GM21381 (cell line): Measurements from ENCODE around the gene PAPPA.

Experiments
- ATAC-seq: cut with Tn5 transposase; IDR thresholded peaks from one replicate; pipeline ENCODE4 v1.9.1; 2021; ENCODE audit warnings: mild to moderate bottlenecking, moderate library complexity; ENCODE audit not compliant: unreplicated experiment

The PAPPA gene, protein sequence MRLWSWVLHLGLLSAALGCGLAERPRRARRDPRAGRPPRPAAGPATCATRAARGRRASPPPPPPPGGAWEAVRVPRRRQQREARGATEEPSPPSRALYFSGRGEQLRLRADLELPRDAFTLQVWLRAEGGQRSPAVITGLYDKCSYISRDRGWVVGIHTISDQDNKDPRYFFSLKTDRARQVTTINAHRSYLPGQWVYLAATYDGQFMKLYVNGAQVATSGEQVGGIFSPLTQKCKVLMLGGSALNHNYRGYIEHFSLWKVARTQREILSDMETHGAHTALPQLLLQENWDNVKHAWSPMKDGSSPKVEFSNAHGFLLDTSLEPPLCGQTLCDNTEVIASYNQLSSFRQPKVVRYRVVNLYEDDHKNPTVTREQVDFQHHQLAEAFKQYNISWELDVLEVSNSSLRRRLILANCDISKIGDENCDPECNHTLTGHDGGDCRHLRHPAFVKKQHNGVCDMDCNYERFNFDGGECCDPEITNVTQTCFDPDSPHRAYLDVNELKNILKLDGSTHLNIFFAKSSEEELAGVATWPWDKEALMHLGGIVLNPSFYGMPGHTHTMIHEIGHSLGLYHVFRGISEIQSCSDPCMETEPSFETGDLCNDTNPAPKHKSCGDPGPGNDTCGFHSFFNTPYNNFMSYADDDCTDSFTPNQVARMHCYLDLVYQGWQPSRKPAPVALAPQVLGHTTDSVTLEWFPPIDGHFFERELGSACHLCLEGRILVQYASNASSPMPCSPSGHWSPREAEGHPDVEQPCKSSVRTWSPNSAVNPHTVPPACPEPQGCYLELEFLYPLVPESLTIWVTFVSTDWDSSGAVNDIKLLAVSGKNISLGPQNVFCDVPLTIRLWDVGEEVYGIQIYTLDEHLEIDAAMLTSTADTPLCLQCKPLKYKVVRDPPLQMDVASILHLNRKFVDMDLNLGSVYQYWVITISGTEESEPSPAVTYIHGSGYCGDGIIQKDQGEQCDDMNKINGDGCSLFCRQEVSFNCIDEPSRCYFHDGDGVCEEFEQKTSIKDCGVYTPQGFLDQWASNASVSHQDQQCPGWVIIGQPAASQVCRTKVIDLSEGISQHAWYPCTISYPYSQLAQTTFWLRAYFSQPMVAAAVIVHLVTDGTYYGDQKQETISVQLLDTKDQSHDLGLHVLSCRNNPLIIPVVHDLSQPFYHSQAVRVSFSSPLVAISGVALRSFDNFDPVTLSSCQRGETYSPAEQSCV (N-terminal part only)

DNA sequence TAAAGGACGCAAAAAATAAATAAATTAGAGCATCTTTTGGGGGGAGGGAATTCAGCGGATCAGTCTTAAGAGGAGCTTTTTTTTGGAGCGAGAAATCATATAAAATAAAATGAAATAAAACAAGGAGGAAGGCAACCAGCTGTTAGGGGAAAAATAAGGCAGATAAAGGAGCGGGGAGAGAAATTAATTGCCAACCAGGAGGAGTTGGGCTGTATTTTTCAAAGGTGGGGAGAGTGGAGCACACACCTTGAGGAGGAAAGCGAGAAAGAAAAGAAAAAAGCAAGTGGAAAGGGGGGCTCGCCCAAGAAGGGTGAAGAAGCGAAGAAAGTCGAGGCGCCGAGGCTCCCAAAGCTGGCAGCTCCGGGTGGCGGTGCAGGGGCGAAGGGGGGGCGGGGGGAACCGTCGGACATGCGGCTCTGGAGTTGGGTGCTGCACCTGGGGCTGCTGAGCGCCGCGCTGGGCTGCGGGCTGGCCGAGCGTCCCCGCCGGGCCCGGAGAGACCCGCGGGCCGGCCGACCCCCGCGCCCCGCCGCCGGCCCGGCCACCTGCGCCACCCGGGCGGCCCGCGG lies at the start of gene PAPPA:
TSS of gene PAPPA (plus strand) at position 27 of the 569 bp plus-strand sequence. CDS start at position 409, 382 bp downstream.
- ATAC-seq, result no peak

DNA sequence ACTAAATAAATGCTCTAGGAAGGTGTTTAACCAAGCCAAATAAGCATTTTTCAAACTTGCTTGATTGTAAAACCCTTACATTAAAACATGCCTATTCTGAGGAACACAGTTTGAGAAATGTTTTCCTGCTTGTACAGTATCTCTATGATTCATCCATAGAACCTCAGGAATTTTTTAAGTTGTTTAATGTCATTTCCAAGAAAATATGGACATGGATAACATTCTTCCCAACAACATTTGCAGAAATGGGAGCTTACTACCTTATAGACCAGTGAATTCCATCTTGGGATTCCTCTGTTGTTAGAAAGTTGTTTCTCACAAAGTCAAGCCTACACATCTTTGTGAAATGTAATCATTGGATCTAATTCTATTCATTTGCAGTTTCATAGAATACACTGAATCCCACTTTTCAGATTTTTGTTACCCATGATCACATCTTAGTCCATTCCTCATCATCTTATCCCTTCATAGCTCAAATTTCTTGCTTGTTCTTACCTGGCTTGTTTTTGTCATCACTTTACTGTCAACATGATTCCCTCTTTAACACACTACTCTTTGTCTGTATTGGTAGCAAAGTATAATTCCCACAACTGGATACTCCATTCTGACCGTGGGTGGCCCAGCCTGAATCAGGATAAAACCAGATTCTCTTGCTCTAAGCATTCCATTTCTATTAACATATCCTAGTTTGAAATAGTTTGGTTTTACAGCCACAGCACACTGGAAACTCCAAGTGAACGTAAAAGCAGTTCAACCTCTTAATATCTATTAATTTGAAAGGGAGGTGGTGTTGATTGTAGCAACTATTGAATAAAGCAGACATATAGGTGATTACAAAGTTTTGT lies 49.4 kb upstream of the PAPPA start:
- no peak for ATAC-seq

GRCh38 chr9:116112236-116112635 lies 41.4 kb upstream of the PAPPA start:
- no peak for ATAC-seq

DNA sequence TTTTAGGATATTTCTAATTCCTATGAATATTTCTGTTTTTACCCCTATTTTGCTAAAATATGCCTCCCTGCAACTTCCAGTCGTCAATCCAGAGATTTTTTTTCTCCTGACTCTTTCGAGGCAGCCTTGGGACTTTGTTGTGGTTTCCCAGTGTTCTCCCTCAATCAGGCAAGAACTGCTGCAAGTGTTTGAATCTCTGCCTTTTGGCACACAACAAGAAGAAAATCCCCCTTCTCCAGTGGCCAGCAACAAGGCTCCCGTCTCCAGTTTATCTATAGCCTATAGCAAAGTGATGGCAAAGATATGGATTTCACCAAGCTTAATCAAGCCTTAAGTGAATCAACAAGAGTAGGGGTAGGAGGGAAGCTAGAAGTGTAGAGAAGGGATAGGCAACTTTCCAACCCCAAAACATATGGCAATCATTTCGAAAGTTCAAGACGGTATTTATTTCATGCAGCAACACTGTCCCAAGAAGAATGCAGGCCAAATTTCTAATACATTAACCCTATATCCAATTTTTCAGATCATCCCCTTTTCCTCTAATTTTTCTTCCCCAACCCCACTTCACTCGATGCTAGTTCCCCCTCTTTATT lies 37.7 kb upstream of the PAPPA start:
- no peak for ATAC-seq

- ATAC-seq, result no peak
Measured at GRCh38 chr9:116116393-116116792, 37.2 kb upstream of the PAPPA start.

- ATAC-seq, result no peak
Measured at GRCh38 chr9:116123171-116123570, 30.4 kb upstream of the PAPPA start.

DNA sequence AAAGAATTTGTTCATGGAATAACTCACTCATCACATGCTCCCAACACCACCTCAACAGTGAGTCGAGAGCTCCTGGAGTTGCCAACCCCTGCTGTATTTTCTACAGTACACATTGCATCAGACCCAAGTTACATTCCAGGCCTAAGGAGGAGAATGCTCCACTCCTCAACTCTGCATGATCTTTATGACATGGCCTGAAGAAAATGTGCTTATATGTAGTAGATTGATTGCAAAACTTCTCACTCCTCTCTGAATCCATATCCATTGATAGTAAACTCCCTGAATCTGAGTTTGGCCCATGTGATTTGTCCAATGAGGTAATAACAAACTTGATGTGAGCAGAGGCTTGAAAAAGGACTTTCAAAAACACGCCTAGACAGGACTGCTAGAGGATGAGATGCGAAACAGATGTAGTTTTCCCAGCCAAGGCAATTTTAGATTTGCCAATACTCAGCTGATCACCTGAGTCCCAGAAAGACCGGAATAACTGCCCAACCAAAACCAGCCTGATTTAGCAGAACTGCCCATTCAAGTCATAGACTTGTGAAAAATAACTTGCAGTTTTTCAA lies 29.0 kb upstream of the PAPPA start:
- no peak for ATAC-seq

- ATAC-seq, result no peak
Measured at GRCh38 chr9:116133163-116133562, 20.4 kb upstream of the PAPPA start.

GRCh38 chr9:116134975-116135374 lies 18.6 kb upstream of the PAPPA start:
- no peak for ATAC-seq

DNA sequence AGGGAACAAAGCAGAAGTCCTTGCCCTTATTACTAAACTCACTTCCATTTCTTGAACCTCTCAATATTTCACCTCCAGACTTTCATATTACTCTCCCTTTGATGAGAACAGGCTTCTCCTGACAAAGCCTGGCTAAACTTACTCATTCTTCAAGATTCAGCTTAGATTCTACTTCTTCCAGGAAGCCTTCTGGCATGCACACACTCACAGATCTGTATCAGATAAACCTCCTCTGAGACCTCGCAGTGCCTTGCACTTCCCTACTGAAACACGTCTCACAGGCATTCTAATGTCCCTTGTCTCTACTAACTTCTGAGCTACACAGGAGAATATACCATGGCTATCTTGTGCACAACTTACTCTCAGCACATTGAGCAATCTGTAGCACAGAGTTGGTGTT lies 16.6 kb upstream of the PAPPA start:
- no peak for ATAC-seq

- no peak for ATAC-seq
Measured at GRCh38 chr9:116137581-116137980, 16.0 kb upstream of the PAPPA start.

GRCh38 chr9:116141864-116142561 lies 11.6 kb upstream of the PAPPA start:
- ATAC-seq, result no peak

- no peak for ATAC-seq
Measured at GRCh38 chr9:116142706-116143492, 10.7 kb upstream of the PAPPA start.

DNA sequence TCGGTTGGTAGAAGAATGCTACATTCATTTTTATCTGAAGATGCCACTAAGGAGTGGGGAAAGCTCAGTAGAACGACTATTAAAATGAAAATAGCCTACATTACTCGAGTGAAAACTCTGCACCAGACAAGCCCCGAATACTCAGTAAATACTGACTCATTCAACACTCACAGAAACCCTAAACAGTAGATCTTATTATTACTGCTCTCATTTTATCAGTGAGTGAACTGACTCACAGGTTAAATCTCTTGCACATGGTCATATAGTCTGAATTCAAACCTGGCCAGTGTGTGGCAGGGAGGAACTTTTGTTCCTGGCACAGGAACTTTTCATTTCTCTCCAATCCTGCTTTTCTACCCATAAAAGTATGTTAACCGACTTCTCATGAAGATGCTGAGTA lies 9.6 kb upstream of the PAPPA start:
- no peak for ATAC-seq

DNA sequence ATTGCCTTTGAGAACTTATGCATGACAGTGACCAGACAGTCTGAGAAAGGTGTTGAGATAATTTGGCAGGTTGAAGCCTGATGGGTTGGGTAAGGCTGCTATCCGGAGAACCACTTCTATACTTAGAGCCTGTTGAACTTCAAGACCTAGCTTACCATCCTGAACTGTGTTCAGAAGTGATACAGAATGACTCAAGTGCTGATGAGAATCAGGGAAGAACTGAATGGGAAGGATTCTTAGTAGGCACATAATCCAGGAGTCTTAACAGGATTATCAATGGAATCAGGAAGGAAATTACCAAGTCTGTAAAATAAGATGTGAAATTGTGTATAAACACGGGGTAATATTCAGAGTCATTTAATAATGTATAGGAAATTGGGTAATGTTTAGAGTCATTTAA lies 9.0 kb upstream of the PAPPA start:
- ATAC-seq, result no peak

GRCh38 chr9:116145036-116145435 lies 8.6 kb upstream of the PAPPA start:
- ATAC-seq, result no peak

GRCh38 chr9:116147821-116148220 lies 5.8 kb upstream of the PAPPA start:
- ATAC-seq, result no peak

DNA sequence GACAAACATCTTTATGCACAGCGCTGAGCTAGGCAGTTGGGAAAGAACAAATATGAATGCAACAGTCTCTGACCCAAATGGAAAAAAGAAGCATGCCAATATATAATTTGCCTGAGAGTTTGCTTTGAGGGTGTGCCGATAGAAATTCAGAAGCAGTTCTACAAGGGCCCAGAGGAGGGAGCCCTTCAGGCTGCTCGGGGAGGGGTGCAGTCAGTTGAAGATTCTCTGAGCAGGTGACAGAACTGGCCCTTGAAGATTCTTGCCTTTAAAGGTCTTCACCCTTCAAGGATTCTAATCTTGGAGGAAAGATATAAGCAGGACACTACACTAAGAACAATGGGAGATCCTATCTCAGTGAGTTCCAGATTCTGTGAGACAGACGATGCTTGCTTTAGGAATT lies 3.7 kb upstream of the PAPPA start:
- peak; percentile 75 for ATAC-seq
